Right lobe of liver (tissue), 6 donors: Measurements from ENCODE around the gene SEPTIN5. TPM values are rescaled to one million over a fixed set of nuclear protein-coding genes. Genes with fewer than 3 reads are reported as not detected.

Source experiments
- ATAC-seq, 4 donors: fragments of 200-7000 bp; cut with Tn5 transposase; one replicate each; pipeline ENCODE4 v1.9.1; 2020; ENCODE audit warnings: mild to moderate bottlenecking in 4 of 4, moderate library complexity in 4 of 4
- DNase-seq, 3 donors: peaks; one replicate each; pipeline ENCODE4 v3.0.0-alpha.2; 2020
- H3K27ac ChIP-seq, 3 donors: fragments of 200-600 bp; one replicate each; pipeline ENCODE4 v1.8.0; 2022
- H3K27me3 ChIP-seq, 2 donors: fragments of 200-600 bp; one replicate each; pipeline ENCODE4 v1.8.0; 2022
- H3K36me3 ChIP-seq, 4 donors: fragments of 200-600 bp; sonication (generic) in 1 of 4; one replicate each; pipeline versions ENCODE4 v1.5.1 to v1.8.0; 2017 to 2022; ENCODE audit warnings: control low read depth in 1 of 4
- H3K4me1 ChIP-seq, 4 donors: fragments of 200-600 bp; sonication (generic) in 1 of 4; one replicate each; pipeline versions ENCODE4 v1.5.1 to v1.8.0; 2017 to 2022; ENCODE audit warnings: control low read depth in 1 of 4
- H3K4me3 ChIP-seq, 3 donors: fragments of 200-600 bp; one replicate each; pipeline ENCODE4 v1.8.0; 2022
- H3K9me3 ChIP-seq, 4 donors: fragments of 200-600 bp; sonication (generic) in 1 of 4; one replicate each; pipeline versions ENCODE4 v1.5.1 to v1.8.0; 2017 to 2022; ENCODE audit warnings: control low read depth in 1 of 4
- CTCF ChIP-seq, 4 donors: fragments of 200-600 bp in 3 of 4; fragments of 450-650 bp in 1 of 4; IDR thresholded peaks; one replicate each; pipeline versions ENCODE4 v1.5.1 to v1.8.0; 2016 to 2022; ENCODE audit warnings: antibody characterized with exemption in 4 of 4, mild to moderate bottlenecking in 2 of 4
- POLR2A ChIP-seq: fragments of 450-650 bp; IDR thresholded peaks from one replicate; pipeline ENCODE4 v1.6.1; 2017; ENCODE audit warnings: antibody characterized with exemption, mild to moderate bottlenecking
- WGBS: methylation state at CpG from one replicate; pipeline ENCODE4 v1.1.6; 2018; ENCODE audit warnings: low coverage, low lambda C conversion rate; ENCODE audit not compliant: insufficient coverage; ENCODE audit errors: missing lambda C conversion rate; 5-methylcytosine and 5-hydroxymethylcytosine counted together
- intact Hi-C, 2 donors: fragments of 100-400 bp; cut with DNase I; formaldehyde crosslinking; loops; one replicate each; pipeline versions ENCODE4 v1.11.2 to v1.14.1; 2022
- total RNA-seq, 6 experiments: library from RNA; depleted of rRNA in 2 of 6; stranded (reverse); fragments of >200 nt in 2 of 6; fragmentation: NEBNext Ultra II Directional in 3 of 6; extraction: Animal tissue kit (Norgen Biotek cat#: 25700) in 3 of 6; gene quantifications; one replicate each; pipeline versions ENCODE4 v1.1.0 to v1.2.4, GENCODE V29; 2016 to 2023
- donor health status: DM: no; HTN: yes; CAD: no.
- donor health status: DM: no; HTN: no; CAD: no.
- donor health status: DM: no; HTN: no; CAD: no.
- donor health status: DM: no; HTN: yes; CAD: no.
- donor health status: DM: no; HTN: yes; CAD: no.

Gene SEPTIN5
- total RNA-seq, 6 experiments from 2014 or later = 1.3 to 3.7 (median 2.1) TPM

DNA sequence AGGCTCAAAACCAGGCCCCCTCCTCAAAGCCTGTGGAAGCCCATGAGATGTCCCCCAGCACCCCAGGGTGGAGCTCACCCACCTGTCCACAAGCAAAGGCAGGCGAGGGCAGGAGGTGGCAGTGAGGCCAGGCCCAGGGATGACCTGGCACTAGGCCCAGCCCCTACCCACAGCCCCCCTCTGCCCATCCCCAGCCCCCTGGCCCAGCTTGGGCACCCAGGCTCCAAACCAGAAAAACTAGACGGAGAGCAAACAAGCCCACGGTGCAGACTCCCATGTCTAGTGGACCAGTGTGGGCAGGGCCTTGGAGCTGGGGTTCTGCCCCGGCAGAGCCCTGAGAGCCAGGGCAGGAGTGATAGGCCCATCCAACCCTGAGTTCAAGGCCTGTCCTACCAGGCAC lies 29.3 kb downstream of the SEPTIN5 start:
- Histone ChIP-seq H3K27ac (no peak overlapping the region), H3K27me3 (no peaks in the 10 kb centered on the region), H3K4me3 (no peak overlapping the region), H3K4me1 (no peaks in the 10 kb centered on the region), H3K36me3 (no peaks in the 10 kb centered on the region), H3K9me3 (no peaks in the 10 kb centered on the region)
- DNase-seq (no peak), ATAC-seq (no peak)
- 82% methylated on average over 3 of the region's 4 CpGs for WGBS
- no peak for TF ChIP-seq CTCF (IDR thresholded peaks at IDR 0.05)
- no peak for TF ChIP-seq POLR2A
- intact Hi-C loops = no loop called here

- H3K27ac ChIP-seq = no peak overlapping the region
- no peak for DNase-seq
- no peak for ATAC-seq
- H3K36me3 ChIP-seq = no peaks in the 10 kb centered on the region
- no peak for TF ChIP-seq POLR2A
- TF ChIP-seq CTCF (IDR thresholded peaks at IDR 0.05) = no peak
- no peaks in the 10 kb centered on the region for H3K9me3 ChIP-seq
- no peaks in the 10 kb centered on the region for H3K4me1 ChIP-seq
- intact Hi-C loops = no loop called here
- H3K27me3 ChIP-seq = no peaks in the 10 kb centered on the region
- H3K4me3 ChIP-seq = no peak overlapping the region
- 93% methylated on average over 5 of the region's 13 CpGs for WGBS
These were observed 30.2 kb downstream of the SEPTIN5 start for GRCh38 chr22:19744350-19745006.

GRCh38 chr22:19745155-19746101 lies 31.1 kb downstream of the SEPTIN5 start:
- no peak for TF ChIP-seq CTCF (IDR thresholded peaks at IDR 0.05)
- TF ChIP-seq POLR2A = no peak
- no peaks in the 10 kb centered on the region for H3K36me3 ChIP-seq
- no peaks in the 10 kb centered on the region for H3K27me3 ChIP-seq
- H3K9me3 ChIP-seq = no peaks in the 10 kb centered on the region
- intact Hi-C loops = no loop called here
- no peak for DNase-seq
- no peak for ATAC-seq
- 92% methylated on average over 2 of the region's 24 CpGs for WGBS
- no peaks in the 10 kb centered on the region for H3K4me1 ChIP-seq
- H3K4me3 ChIP-seq = no peak overlapping the region
- H3K27ac ChIP-seq = no peak overlapping the region

- TF ChIP-seq POLR2A = no peak
- no peak for TF ChIP-seq CTCF (IDR thresholded peaks at IDR 0.05)
- 60% methylated on average over 1 of the region's 13 CpGs for WGBS
- Histone ChIP-seq H3K27me3 (no peaks in the 10 kb centered on the region), H3K27ac (no peak overlapping the region), H3K9me3 (no peaks in the 10 kb centered on the region), H3K4me3 (no peak overlapping the region), H3K36me3 (no peaks in the 10 kb centered on the region), H3K4me1 (no peaks in the 10 kb centered on the region)
- DNase-seq (no peak), ATAC-seq (no peak)
- intact Hi-C loops = no loop called here
These were observed 32.4 kb downstream of the SEPTIN5 start for GRCh38 chr22:19746726-19747125.
